Activated naive CD8-positive, alpha-beta T cell treated with anti-CD3 and anti-CD28 coated beads for 36 hours (primary cell): ENCODE data around the gene RFFL. TPM values are rescaled to one million over a fixed set of nuclear protein-coding genes. Genes with fewer than 3 reads are reported as not detected.
"Not testable (repeated sequence)": the region's sequence is repeated elsewhere in the genome, so short reads cannot be mapped to it uniquely, and the experiment has no call there.

Experiments used
- DNase-seq: peaks from one replicate; pipeline ENCODE4 v3.0.0; 2021
- H3K27ac Mint-ChIP-seq: one replicate; pipeline ENCODE4 v1.8.0; 2022; ENCODE audit warnings: mild to moderate bottlenecking, moderate library complexity, mixed read lengths
- H3K27me3 Mint-ChIP-seq: one replicate; pipeline ENCODE4 v1.8.0; 2022; ENCODE audit warnings: mild to moderate bottlenecking, mixed read lengths
- H3K36me3 Mint-ChIP-seq: one replicate; pipeline ENCODE4 v1.8.0; 2021; ENCODE audit warnings: mild to moderate bottlenecking, mixed read lengths
- H3K4me1 Mint-ChIP-seq: one replicate; pipeline ENCODE4 v1.8.0; 2021; ENCODE audit warnings: mixed read lengths
- H3K4me3 Mint-ChIP-seq: one replicate; pipeline ENCODE4 v1.8.0; 2022; ENCODE audit warnings: mild to moderate bottlenecking, moderate library complexity, mixed read lengths
- H3K9me3 Mint-ChIP-seq: one replicate; pipeline ENCODE4 v1.8.0; 2022; ENCODE audit warnings: mixed read lengths
- total RNA-seq, 2 experiments: library from RNA; stranded (reverse); gene quantifications; one replicate each; pipeline ENCODE4 v1.2.3, GENCODE V29; 2021

The RFFL gene
- total RNA-seq, 2 experiments from 2014 or later, result 9.6 to 10.3 TPM

DNA sequence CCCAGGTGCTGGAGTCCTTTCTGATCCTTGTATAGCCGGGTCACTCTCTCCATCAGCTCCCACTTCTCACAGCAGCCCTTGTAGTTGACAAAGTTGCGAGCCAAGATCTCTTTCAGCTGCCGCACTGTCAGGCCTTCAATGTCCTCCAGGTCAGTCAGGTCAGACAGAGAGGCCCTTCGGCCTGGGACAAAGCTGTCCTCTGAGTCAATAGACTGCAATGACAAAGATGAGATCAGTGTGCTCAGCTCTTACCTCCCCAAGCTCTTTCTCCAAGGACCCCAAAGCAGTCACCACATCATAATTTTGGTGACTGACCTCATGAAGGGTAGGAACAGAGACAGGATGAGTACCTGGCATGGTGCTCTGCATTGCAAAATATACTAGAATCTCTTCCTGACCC lies 47.1 kb downstream of the RFFL start:
- DNase-seq, result no peak
- Mint-ChIP-seq H3K36me3 (no peaks in the 10 kb centered on the region), H3K27ac (peak overlapping the region; percentile 40), H3K9me3 (no peaks in the 10 kb centered on the region), H3K27me3 (no peaks in the 10 kb centered on the region), H3K4me1 (peaks cover 6% of the 10 kb centered on the region), H3K4me3 (no peak overlapping the region)

DNA sequence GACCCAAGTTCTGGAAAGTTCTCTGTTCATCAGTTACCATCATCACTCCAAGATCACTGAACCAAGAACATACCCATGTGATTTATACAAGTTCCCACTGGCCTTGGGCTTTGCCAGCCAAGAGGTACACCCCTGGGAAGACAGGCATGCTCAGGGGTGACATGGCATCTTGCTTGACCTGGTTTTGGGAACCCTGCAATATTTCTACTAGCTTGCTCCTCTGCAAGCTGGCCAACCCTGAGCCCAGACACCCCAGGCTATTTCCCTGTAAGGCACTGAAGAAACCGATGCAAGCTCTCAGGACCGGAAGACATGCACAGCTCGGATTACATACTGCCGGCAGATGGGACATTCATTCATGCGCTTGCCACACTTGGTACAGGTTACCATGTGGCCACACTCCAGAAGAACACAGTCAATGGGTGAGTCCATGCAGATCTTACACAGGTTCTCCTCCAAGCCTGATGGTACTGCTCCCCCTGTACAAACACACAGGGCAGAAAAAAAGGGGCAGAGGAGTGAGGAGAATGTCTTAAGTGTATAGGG lies 51.8 kb downstream of the RFFL start:
- no peak for DNase-seq
- Mint-ChIP-seq H3K4me3 (no peak overlapping the region), H3K9me3 (no peaks in the 10 kb centered on the region), H3K27ac (no peak overlapping the region), H3K27me3 (no peaks in the 10 kb centered on the region), H3K36me3 (peaks cover 5% of the 10 kb centered on the region), H3K4me1 (no peaks in the 10 kb centered on the region)

DNA sequence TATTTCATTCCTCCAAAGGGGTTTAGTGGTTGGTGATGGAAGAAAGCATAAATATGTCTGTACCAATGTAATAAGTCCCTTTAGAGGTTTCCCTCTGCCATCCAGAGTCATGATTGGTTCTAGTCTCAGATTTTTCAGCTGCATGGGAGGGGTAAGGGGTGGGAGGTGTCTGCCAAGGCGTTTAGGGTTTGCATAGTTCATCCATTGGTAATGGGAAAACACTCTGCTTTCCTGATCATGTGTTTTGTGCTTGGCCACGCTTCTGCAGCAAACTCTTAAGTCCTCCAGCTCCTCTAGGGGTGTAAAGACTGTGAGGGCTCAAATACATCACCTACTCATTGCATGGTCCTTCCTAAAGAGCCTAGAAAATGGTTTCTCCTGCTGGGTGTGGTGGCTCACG lies 53.4 kb downstream of the RFFL start:
- Mint-ChIP-seq H3K9me3 (no peaks in the 10 kb centered on the region), H3K27me3 (no peaks in the 10 kb centered on the region), H3K36me3 (peaks cover 5% of the 10 kb centered on the region), H3K4me1 (no peaks in the 10 kb centered on the region), H3K27ac (no peak overlapping the region), H3K4me3 (no peak overlapping the region)
- no peak for DNase-seq

DNA sequence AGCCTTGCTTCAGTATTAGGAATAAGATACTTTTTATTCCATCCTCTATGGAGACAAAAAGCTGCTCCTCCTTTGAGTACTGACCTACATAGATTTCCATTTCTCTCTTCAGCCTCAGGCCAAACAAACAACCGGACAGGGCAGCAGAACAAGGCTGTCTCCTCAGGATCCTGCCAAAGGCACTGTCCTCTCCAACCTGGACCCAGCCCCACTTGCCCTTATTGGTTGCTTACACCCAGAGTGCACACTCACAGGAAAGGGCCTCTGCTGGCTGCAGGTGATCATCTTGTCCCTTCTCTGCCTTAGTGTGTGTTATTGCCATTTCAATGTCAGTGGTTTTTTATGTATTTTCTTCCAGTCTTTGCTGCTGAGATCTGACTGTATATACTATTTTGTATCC lies 56.5 kb downstream of the RFFL start:
- Mint-ChIP-seq H3K36me3 (peaks cover 5% of the 10 kb centered on the region), H3K27me3 (no peaks in the 10 kb centered on the region), H3K4me1 (no peaks in the 10 kb centered on the region), H3K4me3 (no peak overlapping the region), H3K27ac (no peak overlapping the region), H3K9me3 (no peaks in the 10 kb centered on the region)
- DNase-seq, result no peak

DNA sequence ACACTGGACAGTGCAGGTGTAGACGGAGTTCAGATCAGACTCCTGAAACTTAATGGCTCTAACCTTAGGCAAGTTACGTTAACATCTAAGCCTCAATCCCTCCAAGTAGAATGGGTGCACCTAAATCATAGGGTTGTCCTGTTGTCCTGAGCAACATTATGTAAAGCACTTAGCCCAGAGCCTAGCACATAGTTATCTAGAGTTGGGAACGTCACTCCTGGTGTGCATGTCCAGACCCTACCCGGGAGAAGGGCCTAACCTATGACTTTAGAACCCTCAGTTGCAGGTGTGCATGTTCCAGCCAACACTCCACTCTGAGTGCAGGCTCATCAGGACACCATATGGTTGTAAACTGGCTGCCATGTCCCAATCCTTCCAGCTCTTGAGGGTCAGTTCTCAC lies 57.2 kb downstream of the RFFL start:
- no peak overlapping the region for H3K27ac Mint-ChIP-seq
- H3K9me3 Mint-ChIP-seq, result no peaks in the 10 kb centered on the region
- peaks cover 5% of the 10 kb centered on the region for H3K36me3 Mint-ChIP-seq
- H3K4me3 Mint-ChIP-seq, result no peak overlapping the region
- no peaks in the 10 kb centered on the region for H3K27me3 Mint-ChIP-seq
- H3K4me1 Mint-ChIP-seq, result no peaks in the 10 kb centered on the region
- no peak for DNase-seq

DNA sequence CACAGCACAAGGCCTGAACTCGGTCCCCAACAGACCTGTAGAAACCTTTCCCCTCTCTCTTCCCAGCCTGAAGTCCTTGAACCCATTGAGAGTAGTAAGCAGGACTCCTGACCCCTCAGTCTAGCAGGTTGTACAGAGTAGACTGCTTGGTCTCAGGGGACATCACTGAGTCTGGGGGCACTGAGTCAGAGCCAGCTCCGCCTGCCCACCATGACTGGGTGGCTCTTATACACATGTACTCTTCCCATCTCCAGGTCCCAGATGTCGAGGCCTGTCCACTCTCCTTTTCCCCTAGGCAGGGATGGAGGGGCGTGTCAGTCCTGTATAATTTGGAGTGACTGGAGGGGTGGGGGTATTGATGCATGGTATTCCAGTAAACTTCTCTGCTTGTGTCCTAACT lies 59.7 kb downstream of the RFFL start:
- Mint-ChIP-seq H3K27me3 (no peaks in the 10 kb centered on the region), H3K4me3 (no peak overlapping the region), H3K36me3 (peaks cover under 1% of the 10 kb centered on the region), H3K4me1 (no peaks in the 10 kb centered on the region), H3K9me3 (no peaks in the 10 kb centered on the region), H3K27ac (no peak overlapping the region)
- DNase-seq, result no peak

DNA sequence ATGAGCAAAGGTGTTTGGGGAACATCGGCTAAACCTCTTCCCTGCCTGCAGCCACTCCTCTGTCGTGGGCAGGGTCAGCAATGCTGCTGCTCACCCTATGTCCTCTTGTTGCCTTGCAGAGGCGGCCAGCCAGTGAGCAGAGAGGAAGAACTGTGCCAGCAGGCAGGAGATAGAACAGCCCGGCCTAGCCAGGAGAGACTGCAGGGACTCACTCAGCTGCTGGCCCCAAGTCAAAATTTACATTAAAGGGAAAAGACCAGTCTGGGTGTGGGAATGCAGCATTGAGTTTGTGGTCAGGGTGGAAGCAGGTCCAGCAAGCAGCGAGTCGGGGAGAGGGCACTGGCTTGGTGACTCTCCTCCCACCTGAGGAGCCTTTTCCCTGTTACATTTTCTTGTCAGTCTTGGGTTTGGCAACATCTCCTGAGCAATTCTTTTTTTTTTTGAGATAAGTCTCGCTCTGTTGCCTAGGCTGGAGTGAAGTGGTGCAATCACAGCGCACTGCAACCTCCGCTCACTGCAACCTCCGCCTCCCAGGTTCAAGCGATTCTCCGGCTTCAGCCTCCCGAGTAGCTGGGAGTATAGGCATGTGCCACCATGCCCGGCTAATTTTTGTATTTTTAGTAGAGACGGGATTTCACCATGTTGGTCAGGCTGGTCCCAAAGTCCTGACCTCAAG lies 60.5 kb downstream of the RFFL start:
- H3K4me3 Mint-ChIP-seq, result no peak overlapping the region
- no peaks in the 10 kb centered on the region for H3K36me3 Mint-ChIP-seq
- H3K27ac Mint-ChIP-seq, result no peak overlapping the region
- no peaks in the 10 kb centered on the region for H3K27me3 Mint-ChIP-seq
- H3K4me1 Mint-ChIP-seq, result peaks cover 3% of the 10 kb centered on the region
- no peak for DNase-seq
- H3K9me3 Mint-ChIP-seq, result no peaks in the 10 kb centered on the region

DNA sequence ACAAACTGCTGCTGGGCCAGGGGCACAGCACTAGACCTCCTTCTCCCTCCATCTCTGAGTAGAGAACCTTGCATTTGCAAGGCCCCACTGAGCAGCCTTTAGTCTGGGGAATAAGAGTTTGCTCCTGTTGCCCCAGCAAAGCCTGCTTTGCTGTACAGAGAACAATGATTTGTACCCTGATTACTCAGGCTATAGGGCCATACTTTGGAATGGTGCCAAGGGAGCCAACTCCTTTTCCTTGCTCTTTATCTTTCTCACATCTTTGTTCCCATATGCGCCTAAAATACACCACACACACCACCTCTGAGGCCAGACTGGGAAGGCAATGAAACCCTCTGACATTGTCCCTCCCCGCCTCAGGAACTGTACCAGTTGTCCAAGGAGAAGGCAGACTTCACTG lies 62.0 kb downstream of the RFFL start:
- H3K27me3 Mint-ChIP-seq, result no peaks in the 10 kb centered on the region
- peaks cover 3% of the 10 kb centered on the region for H3K4me1 Mint-ChIP-seq
- no peaks in the 10 kb centered on the region for H3K36me3 Mint-ChIP-seq
- no peak overlapping the region for H3K27ac Mint-ChIP-seq
- H3K9me3 Mint-ChIP-seq, result no peaks in the 10 kb centered on the region
- H3K4me3 Mint-ChIP-seq, result no peak overlapping the region
- no peak for DNase-seq

DNA sequence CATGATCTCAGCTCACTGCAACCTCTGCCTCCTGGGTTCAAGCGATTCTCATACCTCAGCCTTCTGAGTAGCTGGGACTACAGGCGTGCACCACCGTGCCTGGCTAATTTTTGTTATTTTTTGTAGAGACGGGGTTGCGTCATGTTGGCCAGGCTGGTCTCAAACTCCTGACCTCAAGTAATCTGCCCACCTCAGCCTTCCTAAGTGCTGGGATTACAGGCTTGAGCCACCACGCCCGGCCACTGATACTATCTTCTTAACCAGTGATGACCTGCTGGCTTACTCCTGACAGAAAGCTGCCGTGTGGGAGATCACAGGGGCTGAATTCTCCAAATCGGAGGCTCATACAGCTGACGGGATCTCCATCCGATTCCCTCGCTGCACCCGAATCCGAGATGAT lies 62.5 kb downstream of the RFFL start:
- H3K4me3 Mint-ChIP-seq, H3K27me3 Mint-ChIP-seq, H3K4me1 Mint-ChIP-seq, H3K9me3 Mint-ChIP-seq, H3K36me3 Mint-ChIP-seq, H3K27ac Mint-ChIP-seq, DNase-seq: not testable (repeated sequence)

DNA sequence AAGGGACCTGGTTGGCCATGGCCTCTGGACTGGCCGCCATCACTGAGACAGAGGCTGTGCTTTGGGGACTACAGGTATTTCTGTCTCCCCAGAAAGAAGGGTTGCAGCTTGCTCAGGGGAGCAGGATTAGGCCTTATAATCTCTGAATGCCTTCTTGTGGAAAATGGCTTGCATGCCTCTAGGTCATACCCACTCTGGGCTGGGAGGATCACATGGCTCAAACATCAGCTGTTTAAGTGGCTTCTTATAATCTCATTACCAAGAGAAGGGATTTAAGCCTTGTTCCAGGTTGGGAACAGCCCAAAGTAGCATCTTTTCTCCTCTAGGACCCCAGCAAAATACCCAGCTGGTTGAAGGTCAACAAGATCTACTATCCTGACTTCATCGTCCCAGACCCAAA lies 64.1 kb downstream of the RFFL start:
- no peaks in the 10 kb centered on the region for H3K27me3 Mint-ChIP-seq
- H3K27ac Mint-ChIP-seq, result no peak overlapping the region
- H3K36me3 Mint-ChIP-seq, result peaks cover 5% of the 10 kb centered on the region
- no peaks in the 10 kb centered on the region for H3K9me3 Mint-ChIP-seq
- peaks cover 3% of the 10 kb centered on the region for H3K4me1 Mint-ChIP-seq
- no peak overlapping the region for H3K4me3 Mint-ChIP-seq
- no peak for DNase-seq

DNA sequence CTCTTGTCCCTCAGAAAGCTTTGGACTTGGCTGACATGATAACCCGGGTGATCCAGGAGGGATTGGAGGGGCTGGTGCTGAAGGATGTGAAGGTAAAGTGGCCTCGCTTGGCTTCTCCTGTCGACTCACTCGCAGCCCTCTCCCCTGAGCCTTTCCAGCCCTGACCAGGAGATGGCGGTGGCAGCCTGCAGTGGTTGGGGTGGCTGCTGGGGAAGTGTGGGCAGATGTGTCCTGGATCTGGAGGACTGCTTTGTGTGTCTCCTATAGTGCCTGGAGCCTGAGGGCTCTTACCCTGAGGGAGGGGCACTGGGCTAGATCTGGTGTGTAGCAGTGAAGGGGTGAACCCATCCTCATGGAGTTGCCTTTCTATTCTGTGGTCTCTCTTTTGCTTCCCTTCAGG lies 65.3 kb downstream of the RFFL start:
- Mint-ChIP-seq H3K9me3 (no peaks in the 10 kb centered on the region), H3K4me3 (no peak overlapping the region), H3K27me3 (no peaks in the 10 kb centered on the region), H3K36me3 (peaks cover 5% of the 10 kb centered on the region), H3K27ac (no peak overlapping the region), H3K4me1 (peaks cover 3% of the 10 kb centered on the region)
- peak; percentile 78 for DNase-seq

DNA sequence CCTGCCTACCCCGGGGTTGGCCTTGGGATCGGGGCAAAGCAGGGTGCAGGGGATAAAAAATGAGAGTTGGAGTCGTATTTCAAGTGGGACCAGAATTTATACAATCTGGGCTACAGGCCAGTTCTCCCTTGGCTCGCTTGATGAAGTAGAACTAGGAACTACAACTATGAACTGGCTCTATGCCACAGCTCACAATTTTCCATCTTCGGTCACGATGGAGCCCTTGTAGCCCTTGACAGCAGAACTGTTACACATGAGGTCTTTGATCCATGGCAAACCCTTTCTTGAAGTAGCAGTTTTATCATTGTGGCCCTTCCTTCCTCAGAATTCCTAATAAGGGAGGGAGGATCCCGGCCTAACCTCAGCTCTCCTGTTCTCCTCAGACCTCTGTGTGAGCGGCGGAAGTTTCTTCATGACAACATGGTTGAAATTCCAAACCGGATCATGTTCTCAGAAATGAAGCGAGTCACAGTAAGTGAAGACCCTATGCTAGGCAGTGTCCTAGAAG lies 66.1 kb downstream of the RFFL start:
- H3K36me3 Mint-ChIP-seq, result peaks cover 8% of the 10 kb centered on the region
- DNase-seq, result no peak
- no peak overlapping the region for H3K4me3 Mint-ChIP-seq
- H3K27ac Mint-ChIP-seq, result no peak overlapping the region
- H3K9me3 Mint-ChIP-seq, result no peaks in the 10 kb centered on the region
- H3K27me3 Mint-ChIP-seq, result no peaks in the 10 kb centered on the region
- peaks cover 3% of the 10 kb centered on the region for H3K4me1 Mint-ChIP-seq

DNA sequence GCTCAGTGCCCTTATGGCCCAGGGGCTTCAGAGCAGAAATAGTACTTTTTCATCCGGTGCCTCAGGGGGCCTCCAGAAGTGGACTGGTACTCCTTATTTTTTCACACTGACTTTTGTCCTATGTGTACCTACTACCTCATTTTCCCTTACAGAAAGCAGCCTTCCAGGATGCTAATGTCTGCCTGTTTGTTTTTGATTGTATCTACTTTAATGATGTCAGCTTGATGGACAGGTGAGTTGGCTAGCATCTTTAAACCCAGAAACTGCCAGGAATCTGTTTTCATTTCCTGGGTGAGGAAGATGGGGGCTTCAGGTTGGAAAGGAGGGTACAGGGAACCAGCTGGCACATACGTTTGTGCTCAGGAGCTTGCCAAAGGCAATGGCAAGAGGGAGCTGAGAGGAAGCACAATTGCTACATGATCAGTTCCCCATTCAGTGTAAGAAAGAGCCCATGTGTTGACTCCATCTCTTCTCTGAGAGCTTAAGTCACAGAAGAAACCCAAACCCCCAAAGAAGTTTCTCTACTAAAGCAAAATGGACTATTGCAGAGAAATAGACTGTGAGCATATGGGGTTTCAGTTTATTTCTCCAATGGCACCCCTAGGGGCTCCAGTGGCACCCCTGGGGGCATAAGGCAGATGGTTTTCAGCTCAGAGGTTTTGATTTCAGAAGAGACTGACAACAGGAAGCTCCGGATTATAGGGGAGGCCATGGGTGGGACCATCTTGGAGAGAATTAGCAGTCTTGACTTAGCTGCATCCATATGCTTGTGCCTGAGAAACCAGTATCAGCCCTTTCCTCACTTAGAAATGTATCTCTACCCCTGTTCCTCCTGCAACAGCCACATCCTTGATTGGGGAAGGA lies 66.9 kb downstream of the RFFL start:
- H3K4me1 Mint-ChIP-seq, result peaks cover 3% of the 10 kb centered on the region
- no peak overlapping the region for H3K27ac Mint-ChIP-seq
- H3K36me3 Mint-ChIP-seq, result peaks cover 10% of the 10 kb centered on the region
- H3K27me3 Mint-ChIP-seq, result no peaks in the 10 kb centered on the region
- no peak overlapping the region for H3K4me3 Mint-ChIP-seq
- no peak for DNase-seq
- no peaks in the 10 kb centered on the region for H3K9me3 Mint-ChIP-seq

DNA sequence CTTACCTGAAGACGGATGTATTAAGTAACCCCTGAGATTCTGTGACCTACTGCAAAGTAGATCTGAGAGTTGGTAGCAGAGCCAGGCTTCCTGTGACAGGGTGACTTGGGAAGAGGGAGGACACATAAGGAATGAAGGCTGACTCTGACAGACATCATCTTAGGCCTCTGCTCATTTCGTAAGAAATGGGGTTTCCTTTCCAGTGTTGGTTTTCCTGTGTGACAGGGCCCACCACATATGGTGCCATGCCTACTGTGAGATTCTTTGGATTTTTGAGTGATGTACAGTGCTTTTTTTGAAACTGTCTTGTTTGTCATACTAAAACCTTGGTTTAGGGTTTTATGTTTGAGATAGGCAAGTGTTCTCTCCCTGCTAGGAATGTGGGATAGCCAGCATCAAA lies 70.5 kb downstream of the RFFL start:
- Mint-ChIP-seq H3K9me3 (no peaks in the 10 kb centered on the region), H3K36me3 (peaks cover 13% of the 10 kb centered on the region), H3K27ac (no peak overlapping the region), H3K4me3 (no peak overlapping the region), H3K27me3 (no peaks in the 10 kb centered on the region), H3K4me1 (peaks cover 2% of the 10 kb centered on the region)
- DNase-seq, result no peak

DNA sequence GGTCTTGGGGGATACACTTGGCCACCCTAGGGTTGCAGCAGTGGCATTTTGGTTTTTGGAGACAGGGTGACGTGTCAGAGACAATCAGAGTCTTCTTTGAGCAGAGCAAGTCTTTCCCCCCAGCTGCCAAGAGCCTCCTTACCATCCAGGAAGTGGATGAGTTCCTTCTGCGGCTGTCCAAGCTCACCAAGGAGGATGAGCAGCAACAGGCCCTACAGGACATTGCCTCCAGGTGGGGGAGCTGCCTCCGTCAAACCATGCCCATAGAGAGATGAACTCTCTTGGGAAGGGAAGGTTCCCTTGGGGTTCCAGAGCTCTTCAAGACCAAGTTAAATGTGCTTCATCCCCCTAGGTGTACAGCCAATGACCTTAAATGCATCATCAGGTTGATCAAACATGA lies 71.9 kb downstream of the RFFL start:
- no peak overlapping the region for H3K27ac Mint-ChIP-seq
- H3K4me1 Mint-ChIP-seq, result peaks cover 2% of the 10 kb centered on the region
- no peaks in the 10 kb centered on the region for H3K27me3 Mint-ChIP-seq
- H3K36me3 Mint-ChIP-seq, result peaks cover 15% of the 10 kb centered on the region
- H3K9me3 Mint-ChIP-seq, result no peaks in the 10 kb centered on the region
- no peak for DNase-seq
- no peak overlapping the region for H3K4me3 Mint-ChIP-seq
